Measurements from ENCODE around the gene LRRN3. TPM values are rescaled to one million over a fixed set of nuclear protein-coding genes. Genes with fewer than 3 reads are reported as not detected.

The LRRN3 gene
- polyA plus RNA-seq, 1 of the 3 experiments (the other 2 are of a cell fraction): 2.1 TPM

- Histone ChIP-seq H3K27me3 (ENCODE audit: insufficient read depth) (no peaks in the 10 kb centered on the region), H3K4me1 (ENCODE audit: control insufficient read depth in 1 of 2, insufficient read depth in 2 of 2, low read depth in 1 of 2, low read length in 1 of 2) (peaks cover 0 to 8% of the 10 kb centered on the region in 2 experiments; a peak in 2 of 4 replicates), H2AFZ (ENCODE audit: low read depth) (no peak overlapping the region), H3K9ac (no peak overlapping the region), H3K4me2 (no peak overlapping the region), H3K9me3 (no peaks in the 10 kb centered on the region), H3K79me2 (ENCODE audit: insufficient read depth) (no peaks in the 10 kb centered on the region), H3K27ac (ENCODE audit: low read depth in 2 of 2, low read length in 1 of 2) (no peak overlapping the region), H3K4me3 (ENCODE audit: low read depth in 2 of 2, low read length in 1 of 2) (no peak overlapping the region), H3F3A (replicated peaks; ENCODE audit: insufficient read depth) (no peaks in the 10 kb centered on the region), H3K9me2 (no peaks in the 10 kb centered on the region), H3K36me3 (replicated peaks in 1 of 2; ENCODE audit: control insufficient read depth in 1 of 2, insufficient read depth in 2 of 2, low read length in 1 of 2) (no peaks in the 10 kb centered on the region), H4K20me1 (ENCODE audit: insufficient read depth) (no peaks in the 10 kb centered on the region)
- no peak for DNase-seq
- CTCF ChIA-PET: no interaction called here
- POLR2A ChIA-PET: no interaction called here
- TF ChIP-seq IRF3 (IDR thresholded peaks at IDR 0.05; ENCODE audit: low read depth, low read length) (no peak), POLR2AphosphoS5 (IDR thresholded peaks at IDR 0.05; ENCODE audit: low read depth, low read length) (no peak), SMC3 (IDR thresholded peaks at IDR 0.05; ENCODE audit: low read depth, low read length) (no peak), JUND (IDR thresholded peaks at IDR 0.05) (no peak), REST (IDR thresholded peaks at IDR 0.05; ENCODE audit: low read depth, low read length) (no peak), GABPA (IDR thresholded peaks at IDR 0.05; ENCODE audit: low read depth) (no peak), RCOR1 (IDR thresholded peaks at IDR 0.05; ENCODE audit: low read length) (no peak), RFX5 (IDR thresholded peaks at IDR 0.05; ENCODE audit: low read length) (no peak), NFIC (IDR thresholded peaks at IDR 0.05; ENCODE audit: borderline replicate concordance) (no peak), TEAD4 (IDR thresholded peaks at IDR 0.05; ENCODE audit: borderline replicate concordance, insufficient read depth) (no peak), FOXJ3 (CRISPR knock-in tag; IDR thresholded peaks at IDR 0.05) (no peak), MEF2A (IDR thresholded peaks at IDR 0.05; ENCODE audit: borderline replicate concordance, low read depth) (no peak), SIN3A (IDR thresholded peaks at IDR 0.05; ENCODE audit: borderline replicate concordance, low read depth, low read length) (no peak), CTCF (IDR thresholded peaks at IDR 0.05) (no peak), NRF1 (IDR thresholded peaks at IDR 0.05; ENCODE audit: low read depth, low read length) (no peak), TCF12 (IDR thresholded peaks at IDR 0.05) (no peak), PBX3 (IDR thresholded peaks at IDR 0.05) (no peak)
- 76% methylated on average over 7 of the region's 7 CpGs for WGBS (ENCODE audit: low lambda C conversion rate)
Observed at GRCh38 chr7:111049971-111050680, 40.8 kb upstream of the LRRN3 start.

All from SK-N-SH (cell line).